Measurements from ENCODE around the gene COL18A1. TPM values are rescaled to one million over a fixed set of nuclear protein-coding genes. Genes with fewer than 3 reads are reported as not detected.

Gene COL18A1
- total RNA-seq, 1 experiment from 2014 or later: 3.3 TPM

DNA sequence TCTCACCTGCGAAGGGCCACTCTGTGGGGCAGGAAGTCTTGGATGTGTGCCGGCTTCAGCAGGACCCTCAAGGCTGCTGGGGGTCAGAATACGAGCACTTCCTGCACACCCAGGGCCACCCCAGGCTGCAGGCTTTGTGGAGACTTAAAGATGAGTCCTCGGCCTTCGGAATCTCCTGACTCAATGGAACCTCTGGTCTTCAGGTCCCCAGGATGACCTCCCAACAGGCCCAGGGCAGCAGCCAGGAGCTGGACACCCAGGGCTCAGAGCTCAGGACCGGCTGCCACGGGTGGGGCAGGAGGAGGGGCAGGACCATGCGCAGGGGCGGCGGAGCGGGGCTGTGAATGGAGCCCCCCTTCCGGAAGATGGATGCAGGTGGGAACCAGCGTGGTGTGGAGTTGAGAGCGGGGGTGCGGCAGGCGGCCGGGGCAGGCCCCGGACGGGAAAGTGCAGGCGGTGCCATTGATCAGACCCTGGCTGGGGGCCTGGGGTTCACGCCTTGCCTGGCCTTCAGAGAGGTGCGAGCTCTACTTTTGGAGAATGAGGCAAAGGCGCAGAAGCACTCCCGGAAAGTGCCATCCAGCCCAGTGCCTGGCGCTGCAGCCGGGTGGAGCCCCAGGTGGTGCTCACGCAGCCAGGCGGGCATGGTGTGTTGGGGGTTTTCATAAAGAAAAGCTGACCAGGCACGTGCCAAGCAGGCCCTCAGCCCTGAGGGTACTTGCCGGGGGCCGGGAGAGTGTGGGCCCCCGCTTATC lies 10.4 kb downstream of the COL18A1 start:
- intact Hi-C loops (cut with micrococcal nuclease; ENCODE audit: unreplicated experiment): no loop called here
- Histone ChIP-seq H3K4me1 (ENCODE audit: insufficient read depth, low read length, poor library complexity, severe bottlenecking) (no peaks in the 10 kb centered on the region), H3K27me3 (replicated peaks; ENCODE audit: insufficient read depth, low read depth, low read length, poor library complexity) (no peaks in the 10 kb centered on the region), H3K27ac (ENCODE audit: low read depth, low read length, poor library complexity, severe bottlenecking) (no peak overlapping the region), H3K9me3 (ENCODE audit: low read depth, low read length, poor library complexity, severe bottlenecking) (no peaks in the 10 kb centered on the region), H3K4me3 (ENCODE audit: low read depth, low read length, poor library complexity, severe bottlenecking) (no peak overlapping the region), H3K36me3 (ENCODE audit: insufficient read depth, low read length, poor library complexity, severe bottlenecking) (no peaks in the 10 kb centered on the region)
- BruUV-seq (replicated peaks): no TSS peak
- TF ChIP-seq, protein P1, sequence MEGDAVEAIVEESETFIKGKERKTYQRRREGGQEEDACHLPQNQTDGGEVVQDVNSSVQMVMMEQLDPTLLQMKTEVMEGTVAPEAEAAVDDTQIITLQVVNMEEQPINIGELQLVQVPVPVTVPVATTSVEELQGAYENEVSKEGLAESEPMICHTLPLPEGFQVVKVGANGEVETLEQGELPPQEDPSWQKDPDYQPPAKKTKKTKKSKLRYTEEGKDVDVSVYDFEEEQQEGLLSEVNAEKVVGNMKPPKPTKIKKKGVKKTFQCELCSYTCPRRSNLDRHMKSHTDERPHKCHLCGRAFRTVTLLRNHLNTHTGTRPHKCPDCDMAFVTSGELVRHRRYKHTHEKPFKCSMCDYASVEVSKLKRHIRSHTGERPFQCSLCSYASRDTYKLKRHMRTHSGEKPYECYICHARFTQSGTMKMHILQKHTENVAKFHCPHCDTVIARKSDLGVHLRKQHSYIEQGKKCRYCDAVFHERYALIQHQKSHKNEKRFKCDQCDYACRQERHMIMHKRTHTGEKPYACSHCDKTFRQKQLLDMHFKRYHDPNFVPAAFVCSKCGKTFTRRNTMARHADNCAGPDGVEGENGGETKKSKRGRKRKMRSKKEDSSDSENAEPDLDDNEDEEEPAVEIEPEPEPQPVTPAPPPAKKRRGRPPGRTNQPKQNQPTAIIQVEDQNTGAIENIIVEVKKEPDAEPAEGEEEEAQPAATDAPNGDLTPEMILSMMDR (conservative IDR thresholded peaks at IDR 0.05; ENCODE audit: low read depth, low read length): no peak
- DNase-seq (ENCODE audit: low spot score): no peak
- ChIA-PET POLR2A (ENCODE audit: low non-redundant PET) (no interaction called here), CTCF (no interaction called here)

DNA sequence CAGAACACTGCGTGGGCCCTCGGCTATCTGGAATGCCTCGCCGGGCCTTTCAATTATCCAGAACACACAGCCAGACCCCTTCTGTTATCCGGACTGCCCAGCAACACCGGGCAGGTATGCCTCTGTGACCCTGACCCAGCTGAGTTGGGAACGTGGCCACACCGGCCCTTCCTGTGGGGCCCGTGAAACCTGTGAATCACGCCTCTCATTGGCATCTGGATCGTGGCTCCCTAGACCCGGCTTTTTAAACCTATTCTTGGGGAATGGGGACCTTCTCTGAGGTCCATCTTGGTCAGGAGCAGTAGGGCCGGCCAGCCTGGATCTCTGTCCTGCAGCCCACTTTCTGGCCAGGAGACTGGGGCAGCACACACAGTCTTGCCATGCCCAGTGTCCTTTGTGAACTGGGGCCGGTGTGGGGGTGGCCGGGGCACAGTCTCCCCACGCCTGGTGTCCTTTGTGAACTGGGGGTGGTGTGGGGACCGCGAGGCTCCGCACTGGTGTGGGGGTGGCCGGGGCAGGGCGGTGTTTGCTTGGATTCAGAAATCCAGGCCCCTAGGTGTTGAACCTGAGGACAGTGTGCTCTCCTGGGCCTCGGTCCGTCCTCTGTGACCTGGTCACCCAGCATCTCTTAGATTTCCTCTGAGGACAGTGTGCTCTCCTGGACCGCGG lies 11.1 kb downstream of the COL18A1 start:
- no peaks in the 10 kb centered on the region for H3K9me3 ChIP-seq (ENCODE audit: low read depth, low read length, poor library complexity, severe bottlenecking)
- no TSS peak for BruUV-seq (replicated peaks)
- H3K4me3 ChIP-seq (ENCODE audit: low read depth, low read length, poor library complexity, severe bottlenecking): no peak overlapping the region
- intact Hi-C loops (cut with micrococcal nuclease; ENCODE audit: unreplicated experiment): no loop called here
- ChIA-PET POLR2A (ENCODE audit: low non-redundant PET) (no interaction called here), CTCF (no interaction called here)
- H3K36me3 ChIP-seq (ENCODE audit: insufficient read depth, low read length, poor library complexity, severe bottlenecking): no peaks in the 10 kb centered on the region
- no peak for DNase-seq (ENCODE audit: low spot score)
- no peaks in the 10 kb centered on the region for H3K4me1 ChIP-seq (ENCODE audit: insufficient read depth, low read length, poor library complexity, severe bottlenecking)
- H3K27me3 ChIP-seq (replicated peaks; ENCODE audit: insufficient read depth, low read depth, low read length, poor library complexity): no peaks in the 10 kb centered on the region
- no peak overlapping the region for H3K27ac ChIP-seq (ENCODE audit: low read depth, low read length, poor library complexity, severe bottlenecking)
- TF ChIP-seq EZH2 (IDR thresholded peaks at IDR 0.05; ENCODE audit: borderline replicate concordance, low read depth, low read length, poor library complexity, severe bottlenecking): no peak
- TF ChIP-seq, protein P1 (conservative IDR thresholded peaks at IDR 0.05; ENCODE audit: low read depth, low read length): no peak

- no TSS peak for BruUV-seq (replicated peaks)
- POLR2A ChIA-PET (ENCODE audit: low non-redundant PET): no interaction called here
- H3K27ac ChIP-seq (ENCODE audit: low read depth, low read length, poor library complexity, severe bottlenecking): no peak overlapping the region
- no peak for DNase-seq (ENCODE audit: low spot score)
- H3K27me3 ChIP-seq (replicated peaks; ENCODE audit: insufficient read depth, low read depth, low read length, poor library complexity): no peaks in the 10 kb centered on the region
- no peak overlapping the region for H3K4me3 ChIP-seq (ENCODE audit: low read depth, low read length, poor library complexity, severe bottlenecking)
- CTCF ChIA-PET: no interaction called here
- no peaks in the 10 kb centered on the region for H3K36me3 ChIP-seq (ENCODE audit: insufficient read depth, low read length, poor library complexity, severe bottlenecking)
- TF ChIP-seq, protein P1 (conservative IDR thresholded peaks at IDR 0.05; ENCODE audit: low read depth, low read length): no peak
- TF ChIP-seq EZH2 (IDR thresholded peaks at IDR 0.05; ENCODE audit: borderline replicate concordance, low read depth, low read length, poor library complexity, severe bottlenecking): no peak
- H3K4me1 ChIP-seq (ENCODE audit: insufficient read depth, low read length, poor library complexity, severe bottlenecking): no peaks in the 10 kb centered on the region
- intact Hi-C loops (cut with micrococcal nuclease; ENCODE audit: unreplicated experiment): no loop called here
- no peaks in the 10 kb centered on the region for H3K9me3 ChIP-seq (ENCODE audit: low read depth, low read length, poor library complexity, severe bottlenecking)
Measured at GRCh38 chr21:45416620-45417019, 11.7 kb downstream of the COL18A1 start.
